ES-I3 (cell line): Measurements from ENCODE around the gene DGKB.
A peak's percentile ranks its signal among the peaks of the same experiment; 100 is the strongest.

ENCODE experiments used
- H3K36me3 ChIP-seq: 2 replicates; pipeline ENCODE4 v1.6.1; 2013; ENCODE audit warnings: mild to moderate bottlenecking, low read length, control low read depth, moderate library complexity; ENCODE audit not compliant: insufficient read depth
- H3K4me1 ChIP-seq: 2 replicates; pipeline ENCODE4 v1.6.1; 2013; ENCODE audit warnings: mild to moderate bottlenecking, control low read depth, low read length; ENCODE audit not compliant: insufficient read depth
- H3K9ac ChIP-seq: 2 replicates; pipeline ENCODE4 v1.6.1; 2013; ENCODE audit warnings: low read depth, mild to moderate bottlenecking, low read length, moderate library complexity
- H3K9me3 ChIP-seq: 2 replicates; pipeline ENCODE4 v1.6.1; 2013; ENCODE audit warnings: mild to moderate bottlenecking, low read length, moderate library complexity; ENCODE audit not compliant: control insufficient read depth, insufficient read depth

DGKB gene

GRCh38 chr7:14902589-14903067 lies at the start of gene DGKB:
Gene DGKB (minus strand): TSS chr7:14902751.
- peak within 1 kb of the TSS; percentile 60; the same call in 1 of the 2 replicates for H3K9ac ChIP-seq
- no peaks in the 10 kb centered on the region for H3K36me3 ChIP-seq
- H3K9me3 ChIP-seq = no peaks in the 10 kb centered on the region
- H3K4me1 ChIP-seq = peaks cover 11% of the 10 kb centered on the region

DNA sequence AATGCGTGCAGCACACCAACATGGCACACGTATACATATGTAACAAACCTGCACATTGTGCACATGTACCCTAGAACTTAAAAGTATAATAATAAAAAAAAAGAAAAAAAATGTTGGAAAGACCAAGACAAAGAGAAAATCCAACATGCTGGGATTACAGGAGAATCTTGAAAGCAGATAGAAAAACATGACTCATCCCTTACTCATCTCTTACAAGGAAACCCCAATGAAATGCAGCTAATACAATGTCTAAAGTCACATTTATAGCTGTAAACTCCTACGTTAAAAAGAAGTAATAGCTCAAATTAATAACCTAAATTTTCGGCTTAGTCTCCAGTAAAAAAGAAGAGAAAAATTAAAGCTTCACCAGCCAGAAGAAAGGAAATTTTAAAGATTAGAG lies 47.5 kb upstream of the DGKB start:
- Histone ChIP-seq H3K4me1 (no peaks in the 10 kb centered on the region), H3K36me3 (no peaks in the 10 kb centered on the region), H3K9me3 (no peaks in the 10 kb centered on the region), H3K9ac (no peak overlapping the region)

DNA sequence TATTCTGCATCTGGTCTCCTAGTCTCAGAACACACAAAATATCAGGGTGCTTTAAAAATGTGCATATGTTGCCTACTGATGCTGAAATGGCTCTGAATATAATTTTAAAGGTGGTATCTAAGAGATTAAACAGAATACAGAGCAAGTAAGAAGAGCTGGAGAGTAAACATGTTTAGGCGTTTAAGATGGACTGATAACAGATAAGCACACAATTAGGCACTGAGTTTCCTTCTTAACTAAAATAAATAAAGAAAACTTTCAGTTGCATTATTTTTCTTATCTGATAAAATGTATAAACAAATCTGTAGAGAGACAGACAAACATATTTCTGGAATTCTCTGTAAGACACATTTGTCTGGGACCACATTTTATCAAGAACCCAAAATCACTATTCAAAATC lies 35.6 kb upstream of the DGKB start:
- no peaks in the 10 kb centered on the region for H3K4me1 ChIP-seq
- H3K36me3 ChIP-seq = no peaks in the 10 kb centered on the region
- no peak overlapping the region for H3K9ac ChIP-seq
- H3K9me3 ChIP-seq = no peaks in the 10 kb centered on the region

DNA sequence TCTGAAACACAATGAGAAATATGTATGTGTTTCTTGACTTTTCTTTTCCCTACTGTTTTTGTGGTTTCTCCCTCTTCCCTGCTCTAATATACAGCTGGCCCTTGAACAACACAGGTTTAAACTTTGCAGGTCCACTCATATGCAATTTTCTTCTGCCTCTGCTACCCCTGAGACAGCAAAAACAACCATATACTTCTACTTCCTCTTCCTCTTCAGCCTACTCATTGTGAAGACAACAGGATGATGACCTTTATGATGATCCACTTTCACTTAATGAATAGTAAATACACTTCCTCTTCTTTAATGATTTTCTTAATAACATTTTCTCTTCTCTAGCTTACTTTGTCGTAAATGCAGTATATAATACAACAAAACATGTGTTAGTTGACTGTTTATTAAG lies 35.0 kb upstream of the DGKB start:
- Histone ChIP-seq H3K9me3 (no peaks in the 10 kb centered on the region), H3K4me1 (no peaks in the 10 kb centered on the region), H3K9ac (no peak overlapping the region), H3K36me3 (no peaks in the 10 kb centered on the region)

GRCh38 chr7:14936554-14936953 lies 34.0 kb upstream of the DGKB start:
- H3K9me3 ChIP-seq = no peaks in the 10 kb centered on the region
- no peak overlapping the region for H3K9ac ChIP-seq
- no peaks in the 10 kb centered on the region for H3K4me1 ChIP-seq
- no peaks in the 10 kb centered on the region for H3K36me3 ChIP-seq

DNA sequence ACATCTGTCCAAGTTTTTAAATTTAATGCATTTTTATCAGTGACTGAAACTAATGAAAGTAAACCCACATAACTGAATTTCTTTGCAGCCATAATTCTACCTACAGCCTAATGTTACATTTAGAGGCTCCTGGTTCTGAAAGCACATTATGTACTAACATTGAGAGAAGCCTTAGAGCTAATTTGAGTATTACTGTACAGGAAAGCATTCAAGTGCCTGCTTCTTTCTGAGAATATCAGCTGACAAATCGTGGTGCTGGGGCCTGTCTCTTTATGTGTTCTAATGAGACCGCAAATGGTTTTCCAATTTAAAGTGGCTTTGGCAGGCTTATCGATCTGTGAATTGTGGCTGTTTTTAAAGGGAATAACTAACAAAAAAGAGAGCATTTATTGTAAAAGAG lies 32.3 kb upstream of the DGKB start:
- H3K9ac ChIP-seq = no peak overlapping the region
- H3K4me1 ChIP-seq = no peaks in the 10 kb centered on the region
- no peaks in the 10 kb centered on the region for H3K9me3 ChIP-seq
- H3K36me3 ChIP-seq = no peaks in the 10 kb centered on the region

DNA sequence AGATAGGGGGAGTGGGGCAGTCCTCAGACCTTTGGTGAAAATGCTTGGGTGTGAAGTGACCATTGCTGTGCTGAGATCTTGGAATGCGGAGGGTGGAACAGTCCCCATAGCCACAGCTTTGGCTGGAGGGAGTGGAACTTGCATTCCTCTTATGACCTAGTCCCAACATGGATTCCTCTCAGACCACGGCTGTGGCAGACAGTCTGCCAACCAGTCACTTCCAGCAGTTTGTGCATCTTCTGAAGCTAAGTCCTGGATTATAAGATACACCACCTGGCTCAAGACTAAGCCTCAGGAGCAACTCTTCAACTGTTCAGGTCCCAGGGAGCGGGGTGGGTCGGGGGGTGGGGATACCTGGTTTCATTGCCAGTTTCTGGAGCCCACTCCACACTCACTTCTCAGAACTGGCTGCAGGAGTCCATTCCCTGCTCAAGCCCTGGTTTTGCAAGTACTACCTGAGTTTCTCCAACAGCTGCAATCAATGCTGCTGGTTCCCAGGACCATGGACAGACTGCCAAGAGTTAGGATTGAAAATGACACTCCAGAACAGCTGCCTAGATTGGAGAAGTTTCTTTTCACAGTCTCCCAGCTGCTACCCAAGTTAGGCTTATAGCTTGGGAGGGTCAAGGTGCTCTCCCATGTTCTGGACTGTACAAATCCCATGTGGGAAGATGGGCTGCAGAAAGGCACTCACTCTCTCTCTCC lies 29.1 kb upstream of the DGKB start:
- Histone ChIP-seq H3K36me3 (no peaks in the 10 kb centered on the region), H3K9me3 (no peaks in the 10 kb centered on the region), H3K9ac (no peak overlapping the region), H3K4me1 (no peaks in the 10 kb centered on the region)

- no peaks in the 10 kb centered on the region; the same call in 1 of the 2 replicates for H3K9me3 ChIP-seq
- no peaks in the 10 kb centered on the region for H3K36me3 ChIP-seq
- H3K4me1 ChIP-seq = no peaks in the 10 kb centered on the region
- no peak overlapping the region for H3K9ac ChIP-seq
Measured at GRCh38 chr7:14924398-14924797, 21.8 kb upstream of the DGKB start.

DNA sequence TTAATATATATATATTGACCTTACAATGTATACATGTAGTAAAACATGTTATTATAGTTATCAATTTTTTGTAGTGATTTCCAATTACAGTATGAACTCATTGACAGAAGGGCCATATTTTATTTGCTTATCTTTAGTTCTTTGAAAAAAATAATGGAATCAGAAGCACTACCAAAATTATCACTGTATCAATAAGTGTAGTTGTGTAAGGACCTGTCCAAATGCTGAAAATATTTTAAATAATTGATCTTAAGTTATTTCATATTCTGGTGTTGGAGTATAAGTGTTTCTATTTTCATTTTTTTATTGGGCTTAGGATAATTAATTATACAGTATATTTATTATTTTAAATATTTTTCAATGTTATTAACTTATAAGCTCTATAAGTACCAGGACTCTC lies 8.5 kb upstream of the DGKB start:
- no peaks in the 10 kb centered on the region for H3K9me3 ChIP-seq
- H3K36me3 ChIP-seq = no peaks in the 10 kb centered on the region
- H3K9ac ChIP-seq = no peak overlapping the region
- no peaks in the 10 kb centered on the region for H3K4me1 ChIP-seq

- Histone ChIP-seq H3K4me1 (peaks cover 3% of the 10 kb centered on the region; the same call in 1 of the 2 replicates), H3K36me3 (no peaks in the 10 kb centered on the region), H3K9ac (no peak overlapping the region), H3K9me3 (no peaks in the 10 kb centered on the region)
Measured at GRCh38 chr7:14908697-14909096, 6.1 kb upstream of the DGKB start.

GRCh38 chr7:14905764-14906163 lies 3.2 kb upstream of the DGKB start:
- Histone ChIP-seq H3K9ac (no peak overlapping the region), H3K4me1 (peaks cover 11% of the 10 kb centered on the region), H3K9me3 (no peaks in the 10 kb centered on the region), H3K36me3 (no peaks in the 10 kb centered on the region)

DNA sequence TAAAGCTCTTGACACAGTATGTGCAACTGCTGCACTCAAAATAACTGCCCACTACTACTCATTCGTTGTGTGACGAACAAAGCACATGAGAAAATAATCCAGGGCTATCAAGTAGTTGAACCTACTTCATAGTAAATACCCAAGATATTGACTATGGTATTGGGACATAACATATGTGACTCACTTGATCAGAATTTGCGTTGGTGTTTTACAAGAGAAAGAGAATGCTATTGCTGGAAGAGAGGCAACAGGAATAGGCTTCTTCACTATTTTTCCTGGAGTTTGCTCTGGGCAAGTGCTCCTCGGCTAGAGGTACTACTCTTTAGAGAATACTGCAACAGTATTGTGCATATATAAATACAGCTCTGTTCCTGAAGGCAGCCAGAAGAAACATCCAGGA lies 2.5 kb downstream of the DGKB start:
- H3K9ac ChIP-seq = no peak overlapping the region
- H3K4me1 ChIP-seq = peaks cover 8% of the 10 kb centered on the region
- no peaks in the 10 kb centered on the region for H3K36me3 ChIP-seq
- no peaks in the 10 kb centered on the region for H3K9me3 ChIP-seq

- H3K9ac ChIP-seq = no peak overlapping the region
- H3K9me3 ChIP-seq = no peaks in the 10 kb centered on the region
- no peaks in the 10 kb centered on the region for H3K36me3 ChIP-seq
- H3K4me1 ChIP-seq = peaks cover 8% of the 10 kb centered on the region
Measured at GRCh38 chr7:14899030-14899429, 3.5 kb downstream of the DGKB start.

DNA sequence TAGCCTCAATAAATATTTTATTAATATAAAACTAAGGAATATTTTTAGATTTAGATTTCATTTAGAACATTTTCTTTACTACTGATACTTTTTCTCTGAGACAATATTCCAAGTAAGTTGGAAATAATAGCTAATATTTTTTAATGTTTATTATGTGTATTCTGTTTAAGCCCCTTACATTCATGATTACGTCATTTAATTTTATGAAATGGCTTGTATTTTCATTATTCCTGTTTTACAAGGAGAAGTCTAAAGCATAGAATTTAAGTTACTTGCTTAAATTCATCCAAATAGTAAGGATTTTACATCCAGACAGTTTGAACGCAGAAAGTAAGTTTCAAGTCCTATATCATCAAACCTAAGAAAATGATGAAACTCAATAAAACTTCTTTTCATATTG lies 6.1 kb downstream of the DGKB start:
- Histone ChIP-seq H3K9ac (no peak overlapping the region), H3K9me3 (no peaks in the 10 kb centered on the region), H3K36me3 (no peaks in the 10 kb centered on the region), H3K4me1 (no peaks in the 10 kb centered on the region)

DNA sequence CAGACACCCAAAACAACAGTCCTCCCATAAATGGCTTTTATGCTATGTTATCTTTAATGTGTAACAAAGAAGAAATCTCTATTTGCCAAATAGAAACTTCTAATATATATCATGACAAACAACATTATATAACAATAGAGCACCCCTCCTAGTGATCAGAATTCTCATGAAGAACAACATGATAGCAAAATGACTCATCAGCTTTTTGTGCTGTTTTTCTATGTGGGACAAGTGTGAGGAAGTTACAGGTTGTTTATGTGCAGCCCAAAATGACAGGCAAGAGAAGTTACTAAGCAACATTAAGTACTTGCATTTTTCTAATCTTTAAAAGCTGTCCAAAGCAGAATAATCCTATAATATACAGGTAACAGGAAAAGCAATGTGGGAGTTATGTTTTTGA lies 7.7 kb downstream of the DGKB start:
- Histone ChIP-seq H3K9ac (no peak overlapping the region), H3K36me3 (no peaks in the 10 kb centered on the region), H3K4me1 (no peaks in the 10 kb centered on the region), H3K9me3 (no peaks in the 10 kb centered on the region)
